OCI-LY7 (cell line): ENCODE results near the gene NPBWR2.

Experiments
- CTCF ChIP-seq: fragments of 200-600 bp; sonication (generic); conservative IDR thresholded peaks from 2 replicates; pipeline ENCODE4 v1.5.1; 2014; ENCODE audit warnings: mild to moderate bottlenecking, antibody characterized with exemption, low read length, moderate library complexity, mixed read lengths
- EZH2phosphoT487 ChIP-seq: fragments of 200-600 bp; sonication (generic); IDR thresholded peaks from 2 replicates; pipeline ENCODE4 v1.6.1; 2018; ENCODE audit warnings: low read depth, borderline replicate concordance, mild to moderate bottlenecking, mixed run types, antibody characterized with exemption, low read length, moderate library complexity, mixed read lengths

GRCh38 chr20:64096535-64096934 is 10.8 kb downstream of the NPBWR2 start:
- no peak for TF ChIP-seq CTCF
- TF ChIP-seq EZH2phosphoT487: no peak
